K562 (cell line): ENCODE measurements around the gene WNT8A. TPM values are rescaled to one million over a fixed set of nuclear protein-coding genes. Genes with fewer than 3 reads are reported as not detected.

Experiments
- ATAC-seq: fragments of 200-7000 bp; cut with Tn5 transposase; 3 replicates; pipeline ENCODE4 v1.9.1; 2020; ENCODE audit warnings: moderate library complexity
- BruUV-seq: library from RNA; stranded (reverse); fragments of 400-500 nt; replicated peaks from 2 replicates; lab custom pipeline; 2021; lab: Mats Ljungman, UMichigan
- CTCF ChIA-PET: fragments of 300-600 bp; formaldehyde crosslinking; extraction: SDS; loops from one replicate; lab custom pipeline; 2021; ENCODE audit warnings: low intra/inter-chr PET ratio; lab: Yijun Ruan, JAX
- POLR2A ChIA-PET: fragments of 300-600, 350-650 bp; sonication (Branson Sonifier 250); formaldehyde crosslinking; extraction: SDS; loops from one replicate; lab custom pipeline; 2021; ENCODE audit warnings: antibody characterized with exemption, inconsistent platforms; lab: Yijun Ruan, JAX
- DNase-seq, 4 experiments: peaks; one replicate each; pipeline versions ENCODE4 v3.0.0 to v3.0.0-alpha.2; 2011 to 2018; ENCODE audit warnings: low spot score in 3 of 4, mixed read lengths in 3 of 4; ENCODE audit errors: extremely low read depth in 1 of 4
- FAIRE-seq: peaks from 2 replicates; lab custom pipeline; 2011; peaks lifted over from hg19 to GRCh38; lab: Jason Lieb, UNC
- H2AFZ ChIP-seq: 2 replicates; pipeline ENCODE4 v1.6.0; 2011; ENCODE audit warnings: low read depth, low read length, control low read depth, inconsistent platforms
- H3K27ac ChIP-seq: fragments of 200-600 bp; 3 replicates; pipeline ENCODE4 v1.8.0; 2011; ENCODE audit warnings: low read depth, mild to moderate bottlenecking, control low read depth, inconsistent platforms, low read length, moderate library complexity, mixed read lengths; ENCODE audit errors: extremely low read depth
- H3K27me3 ChIP-seq, 2 experiments: fragments of 300-600 bp in 1 of 2; 2 replicates in 1 of 2; 3 replicates in 1 of 2; pipeline versions ENCODE4 v1.6.0 to v1.8.0; 2011; ENCODE audit warnings: inconsistent platforms in 2 of 2, low read length in 2 of 2, mild to moderate bottlenecking in 1 of 2, mixed read lengths in 1 of 2, moderate library complexity in 1 of 2; ENCODE audit not compliant: control insufficient read depth in 2 of 2, insufficient read depth in 2 of 2
- H3K36me3 ChIP-seq: fragments of 300-600 bp; 3 replicates; pipeline ENCODE4 v1.8.0; 2011; ENCODE audit warnings: mild to moderate bottlenecking, low read length, inconsistent platforms; ENCODE audit not compliant: control insufficient read depth, insufficient read depth
- H3K4me1 ChIP-seq, 2 experiments: fragments of 200-600 bp in 1 of 2; replicated peaks in 1 of 2; 2 replicates in 1 of 2; 3 replicates in 1 of 2; pipeline versions ENCODE4 v1.5.1 to v1.8.0; 2011; ENCODE audit warnings: inconsistent platforms in 2 of 2, low read length in 2 of 2, mild to moderate bottlenecking in 1 of 2, mixed read lengths in 1 of 2, moderate library complexity in 1 of 2; ENCODE audit not compliant: control insufficient read depth in 2 of 2, insufficient read depth in 2 of 2
- H3K4me2 ChIP-seq: 2 replicates; pipeline ENCODE4 v1.6.1; 2011; ENCODE audit warnings: low read length, control low read depth, inconsistent platforms, mixed read lengths; ENCODE audit not compliant: insufficient read depth
- H3K4me3 ChIP-seq: fragments of 200-600 bp; sonication (generic), shearing (Covaris generic); 2 replicates; pipeline ENCODE4 v1.5.1; 2016; ENCODE audit warnings: control low read depth, inconsistent platforms
- H3K79me2 ChIP-seq: fragments of 200-600 bp; 3 replicates; pipeline ENCODE4 v1.8.0; 2011; ENCODE audit warnings: low read length, inconsistent platforms; ENCODE audit not compliant: control insufficient read depth, insufficient read depth
- H3K9ac ChIP-seq, 2 experiments: 2 replicates each; pipeline versions ENCODE4 v1.6.0 to v1.6.1; 2011; ENCODE audit warnings: low read depth in 2 of 2, low read length in 2 of 2, control low read depth in 1 of 2, inconsistent platforms in 1 of 2, mild to moderate bottlenecking in 1 of 2, mixed read lengths in 1 of 2; ENCODE audit not compliant: insufficient read depth in 1 of 2
- H3K9me1 ChIP-seq: one replicate; pipeline ENCODE4 v1.6.0; 2011; ENCODE audit warnings: inconsistent platforms, mild to moderate bottlenecking, low read length, moderate library complexity; ENCODE audit not compliant: control insufficient read depth, insufficient read depth
- H3K9me3 ChIP-seq: replicated peaks from 2 replicates; pipeline ENCODE4 v1.5.1; 2011; ENCODE audit warnings: low read depth, low read length, inconsistent platforms; ENCODE audit not compliant: control insufficient read depth, insufficient read depth
- H4K20me1 ChIP-seq: replicated peaks from 2 replicates; pipeline ENCODE4 v1.6.1; 2011; ENCODE audit warnings: low read length, inconsistent platforms, mixed read lengths; ENCODE audit not compliant: control insufficient read depth, insufficient read depth
- RFX1 ChIP-seq: fragments of 450-650 bp; IDR thresholded peaks from 2 replicates; pipeline ENCODE4 v1.6.1; 2016; ENCODE audit warnings: mild to moderate bottlenecking, moderate library complexity
- YBX1 ChIP-seq: fragments of 450-650 bp; IDR thresholded peaks from 2 replicates; pipeline ENCODE4 v1.7.1; 2016; ENCODE audit warnings: mild to moderate bottlenecking
- ZNF407 ChIP-seq: fragments of 450-650 bp; IDR thresholded peaks from 2 replicates; pipeline ENCODE4 v1.6.1; 2016; ENCODE audit warnings: low read depth
- WGBS: fragments of 100-300 bp; shearing (Covaris generic); methylation state at CpG from one replicate; pipeline ENCODE4 v1.1.6; 2016; ENCODE audit warnings: low coverage, mixed read lengths; ENCODE audit not compliant: insufficient coverage; ENCODE audit errors: missing lambda C conversion rate; 5-methylcytosine and 5-hydroxymethylcytosine counted together
- in situ Hi-C: fragments of 300-500 bp; cut with MboI; formaldehyde crosslinking; loops from 4 replicates; pipeline ENCODE4 v1.15.0; 2018; ENCODE audit warnings: inconsistent platforms, mixed read lengths
- intact Hi-C: fragments of 100-400 bp; cut with micrococcal nuclease; formaldehyde crosslinking; loops from 2 replicates; pipeline ENCODE4 v1.14.2; 2022
- polyA plus RNA-seq, 8 experiments: library from polyadenylated mRNA; depleted of rRNA in 4 of 8; stranded (reverse) in 5 of 8; unstranded in 3 of 8; fragments of >200 nt; fragmentation: Nextera tagmentation in 2 of 8; fragmentation: Illumina TruSeq in 1 of 8; extraction: Ambion mirVana in 2 of 8; extraction: Trizol in 1 of 8; gene quantifications; 2 replicates each; pipeline versions ENCODE4 v1.2.1 to v1.2.3, GENCODE V29; 2011 to 2014; ENCODE audit warnings: inconsistent platforms in 1 of 8, missing spikeins in 1 of 8
- total RNA-seq, 7 experiments: library from RNA; depleted of rRNA in 6 of 7; stranded (reverse); fragments of >200 nt in 6 of 7; fragmentation: Illumina TruSeq in 2 of 7; extraction: Trizol in 2 of 7; gene quantifications; 2 replicates each; pipeline versions ENCODE4 v1.2.1 to v1.2.3, GENCODE V29; 2011 to 2021; ENCODE audit warnings: low replicate concordance in 1 of 7

WNT8A gene
- total and polyA plus RNA-seq, 9 of the 15 experiments (the other 6 are each of a cell fraction or from before 2014, with no cell fraction given), result not detected

GRCh38 chr5:138138949-138139780, 55.3 kb downstream of the WNT8A start, which contains the start of gene NME5:
Gene NME5 (minus strand): TSS chr5:138139428. CDS start chr5:138138780, 648 bp downstream.
- H3K4me2 ChIP-seq, result no peak within 1 kb of the TSS
- H2AFZ ChIP-seq, result no peak within 1 kb of the TSS
- TF ChIP-seq RFX1, result peak; percentile 60
- TF ChIP-seq ZNF407, result peak; percentile 80
- no peak for TF ChIP-seq YBX1
- 3% methylated on average over 18 of the region's 31 CpGs for WGBS
- in situ Hi-C loops, result loop anchor here (10.0 kb wide), 1 partner anchor 484 kb away; no protein-coding TSS in a partner anchor
- BruUV-seq, result no TSS peak
- FAIRE-seq (no peak), DNase-seq (peak in 1 of 4 experiments; percentile 16), ATAC-seq (peak; percentile 32; the same call in 1 of the 3 replicates)
- POLR2A ChIA-PET, result interaction anchor here (0.5 to 1.4 kb wide), 2 partner anchors 9 to 436 kb away, joined by 3 to 4 read pairs; no protein-coding TSS in a partner anchor
- intact Hi-C loops, result no loop called here
- no peaks in the 10 kb centered on the region for H3K9me1 ChIP-seq
- H3K4me3 ChIP-seq, result no peak within 1 kb of the TSS
- no peaks in the 10 kb centered on the region for H3K36me3 ChIP-seq
- no peak within 1 kb of the TSS for H3K27ac ChIP-seq
- H3K9ac ChIP-seq, result no peak within 1 kb of the TSS
- no peaks in the 10 kb centered on the region for H3K9me3 ChIP-seq
- H3K4me1 ChIP-seq, result no peaks in the 10 kb centered on the region
- H4K20me1 ChIP-seq, result no peaks in the 10 kb centered on the region
- H3K27me3 ChIP-seq, result peaks cover 18 to 27% of the 10 kb centered on the region in 2 experiments; a peak in 4 of 5 replicates
- CTCF ChIA-PET, result no interaction called here
- H3K79me2 ChIP-seq, result no peaks in the 10 kb centered on the region
